Measurements from ENCODE around the gene MTMR10.

- TF ChIP-seq POLR2A (IDR thresholded peaks at IDR 0.05; ENCODE audit: low read depth, low read length) (no peak), POLR2AphosphoS5 (IDR thresholded peaks at IDR 0.05; ENCODE audit: low read depth, low read length) (no peak), TAF1 (IDR thresholded peaks at IDR 0.05; ENCODE audit: low read depth, low read length) (no peak), SPI1 (IDR thresholded peaks at IDR 0.05; ENCODE audit: low read depth, low read length) (no peak)
These were observed 7.3 kb downstream of the MTMR10 start for GRCh38 chr15:30984118-30984517.

Data from GM12891 (cell line).